ENCODE data around the gene SLC35E2B. TPM values are rescaled to one million over a fixed set of nuclear protein-coding genes. Genes with fewer than 3 reads are reported as not detected.

The SLC35E2B gene
- total and polyA plus RNA-seq, 4 donors: 11.1 to 19.3 (median 12.6) TPM

GRCh38 chr1:1613509-1614082 is 79.0 kb downstream of the SLC35E2B start:
- H3K9ac ChIP-seq (ENCODE audit: low read depth in 1 of 2, low read length in 2 of 2): no peak overlapping the region
- H3K27me3 ChIP-seq (ENCODE audit: control insufficient read depth in 4 of 4, insufficient read depth in 4 of 4, low read length in 3 of 4): no peaks in the 10 kb centered on the region
- H3K4me3 ChIP-seq (ENCODE audit: low read depth in 1 of 3, low read length in 3 of 3): no peak overlapping the region
- H3K27ac ChIP-seq (ENCODE audit: low read depth in 1 of 2, low read length in 2 of 2): peak overlapping the region in 1 of 2 donors; percentile 94
- DNase-seq (ENCODE audit: low spot score): no peak
- no peaks in the 10 kb centered on the region for H3K9me3 ChIP-seq (ENCODE audit: control insufficient read depth in 4 of 4, low read length in 3 of 4)
- H3K4me1 ChIP-seq (ENCODE audit: control insufficient read depth in 4 of 4, insufficient read depth in 4 of 4, low read length in 3 of 4): peaks cover 8 to 50% (median 42%) of the 10 kb centered on the region in 4 donors
- TF ChIP-seq EGR1 (IDR thresholded peaks at IDR 0.05; ENCODE audit: low read depth in 2 of 2): no peak
- no peak for TF ChIP-seq JUND (IDR thresholded peaks at IDR 0.05)
- no peak for TF ChIP-seq TAF1 (conservative IDR thresholded peaks at IDR 0.05)
- TF ChIP-seq MAX (IDR thresholded peaks at IDR 0.05): no peak
- no peak for TF ChIP-seq HNF4A (conservative IDR thresholded peaks at IDR 0.05)
- no peak for TF ChIP-seq CTCF (IDR thresholded peaks at IDR 0.05; ENCODE audit: low read depth, low read length, missing input control)
- no peak for TF ChIP-seq RXRA (IDR thresholded peaks at IDR 0.05)
- TF ChIP-seq NR2F2 (IDR thresholded peaks at IDR 0.05): no peak
- WGBS: 62% methylated on average over 11 of the region's 11 CpGs
- peaks cover 0 to 6% (median 0%) of the 10 kb centered on the region in 4 donors for H3K36me3 ChIP-seq (ENCODE audit: control insufficient read depth in 4 of 4, insufficient read depth in 3 of 4, low read depth in 1 of 4, low read length in 3 of 4)

GRCh38 chr1:1612104-1612400 is 80.5 kb downstream of the SLC35E2B start:
- Histone ChIP-seq H3K27ac (ENCODE audit: low read depth in 1 of 2, low read length in 2 of 2) (no peak overlapping the region), H3K27me3 (ENCODE audit: control insufficient read depth in 4 of 4, insufficient read depth in 4 of 4, low read length in 3 of 4) (no peaks in the 10 kb centered on the region), H3K9me3 (ENCODE audit: control insufficient read depth in 4 of 4, low read length in 3 of 4) (no peaks in the 10 kb centered on the region), H3K4me1 (ENCODE audit: control insufficient read depth in 4 of 4, insufficient read depth in 4 of 4, low read length in 3 of 4) (peaks cover 8 to 41% (median 36%) of the 10 kb centered on the region in 4 donors), H3K4me3 (ENCODE audit: low read depth in 1 of 3, low read length in 3 of 3) (no peak overlapping the region), H3K9ac (ENCODE audit: low read depth in 1 of 2, low read length in 2 of 2) (no peak overlapping the region), H3K36me3 (ENCODE audit: control insufficient read depth in 4 of 4, insufficient read depth in 3 of 4, low read depth in 1 of 4, low read length in 3 of 4) (no peaks in the 10 kb centered on the region)
- WGBS: 96% methylated on average over 3 of the region's 3 CpGs
- DNase-seq (ENCODE audit: low spot score): no peak
- TF ChIP-seq EGR1 (IDR thresholded peaks at IDR 0.05; ENCODE audit: low read depth in 2 of 2): no peak
- TF ChIP-seq FOXA1 (IDR thresholded peaks at IDR 0.05): no peak
- TF ChIP-seq HNF4G (IDR thresholded peaks at IDR 0.05): no peak
- TF ChIP-seq RXRA (IDR thresholded peaks at IDR 0.05): no peak
- no peak for TF ChIP-seq FOXA2 (IDR thresholded peaks at IDR 0.05)
- TF ChIP-seq REST (IDR thresholded peaks at IDR 0.05): no peak
- TF ChIP-seq HNF4A (conservative IDR thresholded peaks at IDR 0.05): no peak
- TF ChIP-seq RAD21 (IDR thresholded peaks at IDR 0.05): no peak
- TF ChIP-seq CTCF (IDR thresholded peaks at IDR 0.05; ENCODE audit: low read depth, low read length, missing input control): no peak

Measured in liver (tissue), 9 donors.